ENCODE measurements around the gene PRKCA.

Gene PRKCA

GRCh38 chr17:66654764-66655163 lies 352.4 kb downstream of the PRKCA start:
- H3K36me3 Mint-ChIP-seq: peaks cover 62% of the 10 kb centered on the region

GRCh38 chr17:66655461-66655860 lies 353.0 kb downstream of the PRKCA start:
- Mint-ChIP-seq H3K4me1 (ENCODE audit: low read depth) (peaks cover 50% of the 10 kb centered on the region), H3K4me3 (no peak overlapping the region), H3K27ac (peak overlapping the region; percentile 82)

More at GRCh38 chr17:66654764-66655163, 352.4 kb downstream of the PRKCA start:
- Mint-ChIP-seq H3K9me3 (ENCODE audit: low read depth) (no peaks in the 10 kb centered on the region), H3K4me3 (no peak overlapping the region), H3K27ac (no peak overlapping the region), H3K4me1 (ENCODE audit: low read depth) (peaks cover 51% of the 10 kb centered on the region), H3K27me3 (no peaks in the 10 kb centered on the region)

GRCh38 chr17:66655861-66656260 lies 353.4 kb downstream of the PRKCA start:
- Mint-ChIP-seq H3K4me1 (ENCODE audit: low read depth) (peaks cover 46% of the 10 kb centered on the region), H3K36me3 (peaks cover 64% of the 10 kb centered on the region), H3K4me3 (no peak overlapping the region), H3K27ac (peak overlapping the region; percentile 82), H3K27me3 (no peaks in the 10 kb centered on the region), H3K9me3 (ENCODE audit: low read depth) (no peaks in the 10 kb centered on the region)

More at GRCh38 chr17:66655461-66655860, 353.0 kb downstream of the PRKCA start:
- Mint-ChIP-seq H3K27me3 (no peaks in the 10 kb centered on the region), H3K9me3 (ENCODE audit: low read depth) (no peaks in the 10 kb centered on the region), H3K36me3 (peaks cover 65% of the 10 kb centered on the region)

- H3K36me3 Mint-ChIP-seq: peaks cover 33% of the 10 kb centered on the region
- H3K27me3 Mint-ChIP-seq: no peaks in the 10 kb centered on the region
- peaks cover 57% of the 10 kb centered on the region for H3K4me1 Mint-ChIP-seq (ENCODE audit: low read depth)
- H3K4me3 Mint-ChIP-seq: no peak overlapping the region
- no peak overlapping the region for H3K27ac Mint-ChIP-seq
- H3K9me3 Mint-ChIP-seq (ENCODE audit: low read depth): no peaks in the 10 kb centered on the region
These were observed 359.2 kb downstream of the PRKCA start for GRCh38 chr17:66661411-66662256.

- Mint-ChIP-seq H3K4me3 (no peak overlapping the region), H3K4me1 (ENCODE audit: low read depth) (peaks cover 62% of the 10 kb centered on the region), H3K9me3 (ENCODE audit: low read depth) (no peaks in the 10 kb centered on the region), H3K36me3 (peaks cover 30% of the 10 kb centered on the region), H3K27me3 (no peaks in the 10 kb centered on the region), H3K27ac (no peak overlapping the region)
These were observed 360.1 kb downstream of the PRKCA start for GRCh38 chr17:66662496-66662895.

- no peaks in the 10 kb centered on the region for H3K9me3 Mint-ChIP-seq (ENCODE audit: low read depth)
- no peaks in the 10 kb centered on the region for H3K27me3 Mint-ChIP-seq
- peaks cover 29% of the 10 kb centered on the region for H3K36me3 Mint-ChIP-seq
- H3K27ac Mint-ChIP-seq: no peak overlapping the region
- no peak overlapping the region for H3K4me3 Mint-ChIP-seq
- peaks cover 67% of the 10 kb centered on the region for H3K4me1 Mint-ChIP-seq (ENCODE audit: low read depth)
These were observed 360.7 kb downstream of the PRKCA start for GRCh38 chr17:66663041-66663606.

- H3K4me1 Mint-ChIP-seq (ENCODE audit: low read depth): peaks cover 78% of the 10 kb centered on the region
- H3K9me3 Mint-ChIP-seq (ENCODE audit: low read depth): no peaks in the 10 kb centered on the region
- H3K4me3 Mint-ChIP-seq: no peak overlapping the region
- no peaks in the 10 kb centered on the region for H3K27me3 Mint-ChIP-seq
- peaks cover 24% of the 10 kb centered on the region for H3K36me3 Mint-ChIP-seq
- H3K27ac Mint-ChIP-seq: peak overlapping the region; percentile 16
These were observed 361.9 kb downstream of the PRKCA start for GRCh38 chr17:66664336-66664735.

- H3K27me3 Mint-ChIP-seq: no peaks in the 10 kb centered on the region
- peaks cover 78% of the 10 kb centered on the region for H3K4me1 Mint-ChIP-seq (ENCODE audit: low read depth)
- peak overlapping the region; percentile 0 for H3K27ac Mint-ChIP-seq
- H3K4me3 Mint-ChIP-seq: no peak overlapping the region
- no peaks in the 10 kb centered on the region for H3K9me3 Mint-ChIP-seq (ENCODE audit: low read depth)
- H3K36me3 Mint-ChIP-seq: peaks cover 19% of the 10 kb centered on the region
These were observed 362.8 kb downstream of the PRKCA start for GRCh38 chr17:66665194-66665593.

GRCh38 chr17:66667090-66667489 lies 364.7 kb downstream of the PRKCA start:
- Mint-ChIP-seq H3K36me3 (peaks cover 20% of the 10 kb centered on the region), H3K9me3 (ENCODE audit: low read depth) (no peaks in the 10 kb centered on the region), H3K27ac (peak overlapping the region; percentile 83), H3K4me1 (ENCODE audit: low read depth) (peaks cover 85% of the 10 kb centered on the region), H3K27me3 (no peaks in the 10 kb centered on the region), H3K4me3 (peak overlapping the region; percentile 67)

GRCh38 chr17:66667491-66668030 lies 365.1 kb downstream of the PRKCA start:
- peaks cover 85% of the 10 kb centered on the region for H3K4me1 Mint-ChIP-seq (ENCODE audit: low read depth)
- peaks cover 18% of the 10 kb centered on the region for H3K36me3 Mint-ChIP-seq
- H3K9me3 Mint-ChIP-seq (ENCODE audit: low read depth): no peaks in the 10 kb centered on the region
- H3K27ac Mint-ChIP-seq: peak overlapping the region; percentile 83
- H3K27me3 Mint-ChIP-seq: no peaks in the 10 kb centered on the region
- H3K4me3 Mint-ChIP-seq: peak overlapping the region; percentile 67

- peak overlapping the region; percentile 58 for H3K27ac Mint-ChIP-seq
- peaks cover 17% of the 10 kb centered on the region for H3K36me3 Mint-ChIP-seq
- H3K4me1 Mint-ChIP-seq (ENCODE audit: low read depth): peaks cover 84% of the 10 kb centered on the region
- H3K9me3 Mint-ChIP-seq (ENCODE audit: low read depth): no peaks in the 10 kb centered on the region
- H3K4me3 Mint-ChIP-seq: no peak overlapping the region
- H3K27me3 Mint-ChIP-seq: no peaks in the 10 kb centered on the region
These were observed 367.8 kb downstream of the PRKCA start for GRCh38 chr17:66670206-66670605.

- Mint-ChIP-seq H3K4me1 (ENCODE audit: low read depth) (peaks cover 74% of the 10 kb centered on the region), H3K27ac (no peak overlapping the region)
These were observed 368.7 kb downstream of the PRKCA start for GRCh38 chr17:66671156-66671555.

GRCh38 chr17:66673668-66674276 lies 371.4 kb downstream of the PRKCA start:
- Mint-ChIP-seq H3K4me3 (peak overlapping the region; percentile 59), H3K36me3 (peaks cover 12% of the 10 kb centered on the region), H3K4me1 (ENCODE audit: low read depth) (peaks cover 66% of the 10 kb centered on the region), H3K27ac (peak overlapping the region; percentile 83), H3K9me3 (ENCODE audit: low read depth) (no peaks in the 10 kb centered on the region), H3K27me3 (no peaks in the 10 kb centered on the region)

More at GRCh38 chr17:66671156-66671555, 368.7 kb downstream of the PRKCA start:
- Mint-ChIP-seq H3K27me3 (no peaks in the 10 kb centered on the region), H3K4me3 (no peak overlapping the region), H3K9me3 (ENCODE audit: low read depth) (no peaks in the 10 kb centered on the region), H3K36me3 (peaks cover 17% of the 10 kb centered on the region)

- Mint-ChIP-seq H3K27me3 (no peaks in the 10 kb centered on the region), H3K9me3 (ENCODE audit: low read depth) (no peaks in the 10 kb centered on the region), H3K36me3 (peaks cover 10% of the 10 kb centered on the region), H3K27ac (no peak overlapping the region), H3K4me3 (no peak overlapping the region), H3K4me1 (ENCODE audit: low read depth) (peaks cover 58% of the 10 kb centered on the region)
These were observed 373.0 kb downstream of the PRKCA start for GRCh38 chr17:66675273-66675990.
